T47D (cell line): ENCODE results near the gene P3H3.
"Not testable (repeated sequence)": the region's sequence is repeated elsewhere in the genome, so short reads cannot be mapped to it uniquely, and the experiment has no call there.

Experiments
- DNase-seq, 2 experiments: peaks; one replicate each; pipeline versions ENCODE4 v3.0.0 to v3.0.0-alpha.2; 2011 to 2012; ENCODE audit warnings: low read depth in 1 of 2, low spot score in 1 of 2
- JUND ChIP-seq: IDR thresholded peaks from 2 replicates; pipeline ENCODE4 v1.6.1; 2012; ENCODE audit warnings: low read depth
- in situ Hi-C: cut with HindIII; loops from 2 replicates; pipeline ENCODE4 v1.10.0; 2016; ENCODE audit warnings: low sequenced_read_pairs, low pct_unique_long_range_greater_than_20kb

The P3H3 gene

GRCh38 chr12:6860942-6861341 lies 32.7 kb downstream of the P3H3 start:
- no peak for DNase-seq
- TF ChIP-seq JUND, result no peak
- in situ Hi-C loops, result no loop called here

- in situ Hi-C loops, result no loop called here
- no peak for TF ChIP-seq JUND
- no peak for DNase-seq
Measured at GRCh38 chr12:6861391-6861790, 33.2 kb downstream of the P3H3 start.

GRCh38 chr12:6863033-6863432 lies 34.8 kb downstream of the P3H3 start:
- in situ Hi-C loops, result no loop called here
- no peak for TF ChIP-seq JUND
- DNase-seq, result no peak

GRCh38 chr12:6863586-6864321 lies 35.5 kb downstream of the P3H3 start:
- DNase-seq, result no peak
- no peak for TF ChIP-seq JUND
- in situ Hi-C loops, result no loop called here

GRCh38 chr12:6865307-6865706 lies 37.1 kb downstream of the P3H3 start:
- DNase-seq, in situ Hi-C loops: not testable (repeated sequence)

GRCh38 chr12:6866163-6866919 lies 38.1 kb downstream of the P3H3 start:
- DNase-seq, result no peak

GRCh38 chr12:6866920-6867412 lies 38.8 kb downstream of the P3H3 start:
- no peak for DNase-seq
- TF ChIP-seq JUND, result no peak
- in situ Hi-C loops, result no loop called here

More at GRCh38 chr12:6866163-6866919, 38.1 kb downstream of the P3H3 start:
- TF ChIP-seq JUND, result no peak
- in situ Hi-C loops, result no loop called here

- peak; percentile 19 to 58 for DNase-seq
- in situ Hi-C loops, result no loop called here
- no peak for TF ChIP-seq JUND
Measured at GRCh38 chr12:6867413-6868210, 39.4 kb downstream of the P3H3 start, which contains the start of gene TPI1. TSS of gene TPI1 (plus strand) at chr12:6867531. CDS start at chr12:6867567, 36 bp downstream.

GRCh38 chr12:6868211-6869048 lies 40.2 kb downstream of the P3H3 start:
- no peak for DNase-seq
- no peak for TF ChIP-seq JUND
- in situ Hi-C loops, result no loop called here

- in situ Hi-C loops, result no loop called here
- TF ChIP-seq JUND, result no peak
- peak; percentile 18 to 65 for DNase-seq
Measured at GRCh38 chr12:6869049-6870021, 41.1 kb downstream of the P3H3 start.

GRCh38 chr12:6870304-6870703 lies 42.1 kb downstream of the P3H3 start:
- DNase-seq, in situ Hi-C loops: not testable (repeated sequence)
